Measurements from ENCODE around the gene MAP2K1.

The MAP2K1 gene

DNA sequence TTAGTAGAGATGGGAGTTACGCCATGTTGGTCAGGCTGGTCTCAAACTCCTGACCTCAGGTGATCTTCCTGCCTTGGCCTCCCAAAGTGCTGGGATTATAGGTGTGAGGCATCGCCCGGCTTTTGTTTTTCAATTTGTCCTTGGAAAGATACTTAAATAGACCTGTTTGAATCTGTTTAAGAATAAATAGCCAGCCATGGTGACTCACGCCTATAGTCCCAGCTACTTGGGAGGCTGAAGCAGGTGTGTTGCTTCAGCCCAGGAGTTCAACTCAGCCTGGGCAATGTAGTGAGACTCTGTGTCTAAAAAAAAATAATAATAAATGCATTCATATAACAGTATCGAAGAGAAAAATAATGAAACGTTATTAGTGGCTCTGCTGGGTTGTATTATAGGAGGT, 93.6 kb downstream of the MAP2K1 start:
- no peaks in the 10 kb centered on the region for H3K27me3 ChIP-seq (ENCODE audit: insufficient read depth, low read length)
- no peak overlapping the region for H3K4me2 ChIP-seq (ENCODE audit: low read length)
- H3K36me3 ChIP-seq (ENCODE audit: control insufficient read depth in 1 of 2, insufficient read depth in 2 of 2, low read length in 2 of 2): peaks cover 20 to 27% of the 10 kb centered on the region in 2 experiments
- WGBS (ENCODE audit: extremely low coverage, insufficient coverage, insufficient read length): no CpG with 5 or more reads among the region's 6 CpGs
- no peak overlapping the region for H3K4ac ChIP-seq (ENCODE audit: low read depth, low read length)
- H3K79me1 ChIP-seq (ENCODE audit: low read length): peaks cover 2% of the 10 kb centered on the region
- peaks cover 11 to 24% of the 10 kb centered on the region in 2 experiments for H3K4me1 ChIP-seq (ENCODE audit: control insufficient read depth in 1 of 2, insufficient read depth in 2 of 2, low read length in 2 of 2)
- no peak overlapping the region for H2BK12ac ChIP-seq (ENCODE audit: low read length)
- no peaks in the 10 kb centered on the region for H3K9me3 ChIP-seq (ENCODE audit: insufficient read depth, low read depth, low read length)
- peaks cover 1% of the 10 kb centered on the region for H3K79me2 ChIP-seq (ENCODE audit: control insufficient read depth, insufficient read depth, low read length, poor library complexity)
- no peak overlapping the region for H2AK5ac ChIP-seq (ENCODE audit: low read length)
- H3K18ac ChIP-seq (ENCODE audit: low read length): no peak overlapping the region
- H4K12ac ChIP-seq (ENCODE audit: low read depth, low read length): no peak overlapping the region
- H2BK5ac ChIP-seq (ENCODE audit: low read depth, low read length, poor library complexity): no peak overlapping the region
- no peak overlapping the region for H3K27ac ChIP-seq (ENCODE audit: low read depth, low read length)
- H4K91ac ChIP-seq (ENCODE audit: low read depth, low read length): no peak overlapping the region
- no peak overlapping the region for H3K23ac ChIP-seq (ENCODE audit: low read length)
- H4K8ac ChIP-seq (ENCODE audit: low read depth, low read length): no peak overlapping the region
- no peak overlapping the region for H2AFZ ChIP-seq (ENCODE audit: insufficient read depth, low read length, poor library complexity)
- H3K9ac ChIP-seq (ENCODE audit: low read length): no peak overlapping the region
- H2BK120ac ChIP-seq (ENCODE audit: insufficient read depth, low read length, poor library complexity): no peak overlapping the region
- no peak for DNase-seq
- H3K14ac ChIP-seq (ENCODE audit: low read length): no peak overlapping the region
- no peak overlapping the region for H3K4me3 ChIP-seq (ENCODE audit: low read depth, low read length)

DNA sequence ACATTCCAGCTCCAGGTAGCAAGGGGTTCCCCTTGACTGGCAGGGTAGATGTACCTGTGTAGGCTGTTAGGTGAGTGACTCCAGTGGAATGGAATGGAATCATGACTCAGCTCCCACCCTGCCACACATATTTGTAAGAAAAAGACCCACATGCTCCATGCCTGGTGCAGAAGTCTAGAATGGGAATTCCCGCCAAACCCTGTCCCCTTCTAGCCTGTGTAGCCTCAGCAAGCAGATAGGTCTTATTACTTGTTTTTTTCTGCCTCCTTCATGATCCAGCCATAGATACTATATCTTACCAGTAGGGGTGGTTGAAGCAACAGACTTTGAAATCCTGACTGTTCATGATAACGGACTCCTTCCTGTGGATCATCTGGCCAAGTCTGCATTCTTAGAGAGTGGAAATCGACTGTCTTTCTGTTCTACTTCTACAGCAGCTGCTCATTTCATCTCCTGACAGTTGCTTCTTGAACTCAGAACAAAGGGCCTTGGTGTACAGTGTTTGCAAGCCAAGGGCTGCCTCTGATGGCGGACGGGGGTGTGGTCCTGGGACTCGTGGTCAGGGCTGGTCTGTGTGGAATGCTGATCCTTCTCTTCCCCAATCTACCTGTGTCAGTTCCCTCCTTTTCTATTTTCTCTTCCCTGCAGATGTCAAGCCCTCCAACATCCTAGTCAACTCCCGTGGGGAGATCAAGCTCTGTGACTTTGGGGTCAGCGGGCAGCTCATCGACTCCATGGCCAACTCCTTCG, 94.6 kb downstream of the MAP2K1 start:
- Histone ChIP-seq H2BK120ac (ENCODE audit: insufficient read depth, low read length, poor library complexity) (no peak overlapping the region), H4K12ac (ENCODE audit: low read depth, low read length) (no peak overlapping the region), H2BK5ac (ENCODE audit: low read depth, low read length, poor library complexity) (peak overlapping the region; percentile 10), H3K79me1 (ENCODE audit: low read length) (peaks cover 2% of the 10 kb centered on the region), H2AK5ac (ENCODE audit: low read length) (no peak overlapping the region), H3K4me3 (ENCODE audit: low read depth, low read length) (no peak overlapping the region), H2AFZ (ENCODE audit: insufficient read depth, low read length, poor library complexity) (no peak overlapping the region), H3K9me3 (ENCODE audit: insufficient read depth, low read depth, low read length) (no peaks in the 10 kb centered on the region), H3K18ac (ENCODE audit: low read length) (no peak overlapping the region), H4K8ac (ENCODE audit: low read depth, low read length) (no peak overlapping the region), H3K23ac (ENCODE audit: low read length) (no peak overlapping the region), H3K27ac (ENCODE audit: low read depth, low read length) (peak overlapping the region; percentile 57), H2BK12ac (ENCODE audit: low read length) (peak overlapping the region; percentile 1), H3K27me3 (ENCODE audit: insufficient read depth, low read length) (no peaks in the 10 kb centered on the region), H3K4me2 (ENCODE audit: low read length) (peak overlapping the region; percentile 14), H4K91ac (ENCODE audit: low read depth, low read length) (no peak overlapping the region), H3K9ac (ENCODE audit: low read length) (no peak overlapping the region), H3K79me2 (ENCODE audit: control insufficient read depth, insufficient read depth, low read length, poor library complexity) (peaks cover 1% of the 10 kb centered on the region), H3K4ac (ENCODE audit: low read depth, low read length) (no peak overlapping the region), H3K36me3 (ENCODE audit: control insufficient read depth in 1 of 2, insufficient read depth in 2 of 2, low read length in 2 of 2) (peaks cover 24 to 30% of the 10 kb centered on the region in 2 experiments), H3K14ac (ENCODE audit: low read length) (no peak overlapping the region), H3K4me1 (ENCODE audit: control insufficient read depth in 1 of 2, insufficient read depth in 2 of 2, low read length in 2 of 2) (peaks cover 11 to 22% of the 10 kb centered on the region in 2 experiments)
- peak; percentile 90 to 91 for DNase-seq
- no CpG with 5 or more reads among the region's 10 CpGs for WGBS (ENCODE audit: extremely low coverage, insufficient coverage, insufficient read length)

DNA sequence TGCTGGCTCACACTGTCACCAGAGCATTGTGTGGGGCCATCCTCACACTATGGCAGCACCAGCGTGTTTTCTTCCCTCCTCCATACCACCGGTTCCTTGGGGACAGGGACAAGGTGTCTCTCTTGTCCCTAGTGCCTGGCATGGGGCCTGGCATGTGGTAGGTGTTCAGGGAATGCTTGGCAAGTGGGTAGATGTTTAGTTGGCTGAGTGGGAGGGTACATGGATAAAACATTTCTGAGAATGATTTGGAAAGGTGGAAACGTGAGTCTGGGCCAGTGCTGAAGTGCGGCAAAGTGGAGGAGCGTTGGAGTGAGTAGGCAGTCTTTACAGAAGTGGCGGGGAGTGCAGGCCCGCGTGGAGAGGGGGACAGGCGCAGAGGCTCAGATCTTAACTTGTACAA, 95.8 kb downstream of the MAP2K1 start:
- Histone ChIP-seq H3K79me1 (ENCODE audit: low read length) (no peaks in the 10 kb centered on the region), H2BK12ac (ENCODE audit: low read length) (no peak overlapping the region), H4K91ac (ENCODE audit: low read depth, low read length) (no peak overlapping the region), H2AK5ac (ENCODE audit: low read length) (no peak overlapping the region), H3K9ac (ENCODE audit: low read length) (peak overlapping the region; percentile 7), H3K4me1 (ENCODE audit: control insufficient read depth in 1 of 2, insufficient read depth in 2 of 2, low read length in 2 of 2) (peaks cover 11 to 15% of the 10 kb centered on the region in 2 experiments), H3K4me2 (ENCODE audit: low read length) (no peak overlapping the region), H3K14ac (ENCODE audit: low read length) (no peak overlapping the region), H3K9me3 (ENCODE audit: insufficient read depth, low read depth, low read length) (no peaks in the 10 kb centered on the region), H3K27me3 (ENCODE audit: insufficient read depth, low read length) (no peaks in the 10 kb centered on the region), H3K23ac (ENCODE audit: low read length) (no peak overlapping the region), H3K27ac (ENCODE audit: low read depth, low read length) (no peak overlapping the region), H3K4ac (ENCODE audit: low read depth, low read length) (no peak overlapping the region), H4K8ac (ENCODE audit: low read depth, low read length) (no peak overlapping the region), H4K12ac (ENCODE audit: low read depth, low read length) (no peak overlapping the region), H3K79me2 (ENCODE audit: control insufficient read depth, insufficient read depth, low read length, poor library complexity) (no peaks in the 10 kb centered on the region), H3K18ac (ENCODE audit: low read length) (no peak overlapping the region), H3K36me3 (ENCODE audit: control insufficient read depth in 1 of 2, insufficient read depth in 2 of 2, low read length in 2 of 2) (peaks cover 28 to 40% of the 10 kb centered on the region in 2 experiments), H2BK120ac (ENCODE audit: insufficient read depth, low read length, poor library complexity) (no peak overlapping the region), H2BK5ac (ENCODE audit: low read depth, low read length, poor library complexity) (no peak overlapping the region), H3K4me3 (ENCODE audit: low read depth, low read length) (peak overlapping the region; percentile 23), H2AFZ (ENCODE audit: insufficient read depth, low read length, poor library complexity) (no peak overlapping the region)
- no CpG with 5 or more reads among the region's 9 CpGs for WGBS (ENCODE audit: extremely low coverage, insufficient coverage, insufficient read length)
- DNase-seq: no peak

DNA sequence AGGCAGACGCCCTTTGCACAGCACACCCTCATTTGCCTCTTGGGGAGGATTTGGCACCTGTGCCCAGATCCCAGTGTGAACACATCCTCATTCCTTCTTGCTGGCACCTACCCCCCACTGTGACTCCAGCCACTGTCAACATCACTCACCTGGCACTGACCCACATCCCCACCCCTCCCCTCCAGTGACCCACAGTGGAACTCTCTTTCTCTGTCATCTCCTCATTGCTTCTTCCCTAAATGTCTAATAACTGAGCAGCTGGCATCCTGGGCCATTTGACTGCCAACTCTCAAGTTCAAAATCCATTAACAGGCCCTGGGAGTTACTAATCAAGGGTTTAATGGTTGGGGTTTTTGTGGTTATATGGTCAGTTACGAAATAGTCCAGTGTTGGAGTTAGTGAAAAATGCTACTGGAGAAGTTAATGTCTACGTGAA, 96.4 kb downstream of the MAP2K1 start:
- H3K9me3 ChIP-seq (ENCODE audit: insufficient read depth, low read depth, low read length): no peaks in the 10 kb centered on the region
- no peaks in the 10 kb centered on the region for H3K79me1 ChIP-seq (ENCODE audit: low read length)
- no peak overlapping the region for H3K14ac ChIP-seq (ENCODE audit: low read length)
- H2BK12ac ChIP-seq (ENCODE audit: low read length): no peak overlapping the region
- no peak overlapping the region for H3K27ac ChIP-seq (ENCODE audit: low read depth, low read length)
- H3K4me1 ChIP-seq (ENCODE audit: control insufficient read depth in 1 of 2, insufficient read depth in 2 of 2, low read length in 2 of 2): peaks cover 11 to 15% of the 10 kb centered on the region in 2 experiments
- no peak overlapping the region for H3K23ac ChIP-seq (ENCODE audit: low read length)
- H3K18ac ChIP-seq (ENCODE audit: low read length): no peak overlapping the region
- no peak overlapping the region for H2AFZ ChIP-seq (ENCODE audit: insufficient read depth, low read length, poor library complexity)
- no peak overlapping the region for H2BK5ac ChIP-seq (ENCODE audit: low read depth, low read length, poor library complexity)
- H3K4me2 ChIP-seq (ENCODE audit: low read length): no peak overlapping the region
- H3K9ac ChIP-seq (ENCODE audit: low read length): no peak overlapping the region
- no peak overlapping the region for H4K8ac ChIP-seq (ENCODE audit: low read depth, low read length)
- WGBS (ENCODE audit: extremely low coverage, insufficient coverage, insufficient read length): no CpG with 5 or more reads among the region's 3 CpGs
- no peak overlapping the region for H4K91ac ChIP-seq (ENCODE audit: low read depth, low read length)
- H4K12ac ChIP-seq (ENCODE audit: low read depth, low read length): no peak overlapping the region
- no peak overlapping the region for H3K4ac ChIP-seq (ENCODE audit: low read depth, low read length)
- H2AK5ac ChIP-seq (ENCODE audit: low read length): no peak overlapping the region
- H3K79me2 ChIP-seq (ENCODE audit: control insufficient read depth, insufficient read depth, low read length, poor library complexity): no peaks in the 10 kb centered on the region
- H2BK120ac ChIP-seq (ENCODE audit: insufficient read depth, low read length, poor library complexity): no peak overlapping the region
- DNase-seq: no peak
- H3K36me3 ChIP-seq (ENCODE audit: control insufficient read depth in 1 of 2, insufficient read depth in 2 of 2, low read length in 2 of 2): peaks cover 32 to 46% of the 10 kb centered on the region in 2 experiments
- no peaks in the 10 kb centered on the region for H3K27me3 ChIP-seq (ENCODE audit: insufficient read depth, low read length)
- no peak overlapping the region for H3K4me3 ChIP-seq (ENCODE audit: low read depth, low read length)
